Type B pancreatic cell (in vitro differentiated cells): ENCODE results near the gene USP5. TPM values are rescaled to one million over a fixed set of nuclear protein-coding genes. Genes with fewer than 3 reads are reported as not detected.

Experiments
- DNase-seq: peaks from one replicate; pipeline ENCODE4 v3.0.0; 2021; ENCODE audit warnings: mixed read lengths; ENCODE audit not compliant: unreplicated experiment; ENCODE audit errors: extremely low spot score
- H3K27ac Mint-ChIP-seq: 2 replicates; pipeline ENCODE4 v1.8.0; 2021; ENCODE audit warnings: mild to moderate bottlenecking, mixed read lengths
- H3K27me3 Mint-ChIP-seq: 2 replicates; pipeline ENCODE4 v1.8.0; 2021; ENCODE audit warnings: mixed read lengths
- H3K36me3 Mint-ChIP-seq: 2 replicates; pipeline ENCODE4 v1.8.0; 2021; ENCODE audit warnings: mixed read lengths
- H3K4me1 Mint-ChIP-seq: one replicate; pipeline ENCODE4 v1.8.0; 2021; ENCODE audit warnings: mixed read lengths; ENCODE audit not compliant: unreplicated experiment
- H3K4me3 Mint-ChIP-seq: 2 replicates; pipeline ENCODE4 v1.8.0; 2021; ENCODE audit warnings: mild to moderate bottlenecking, mixed read lengths
- H3K9me3 Mint-ChIP-seq: 2 replicates; pipeline ENCODE4 v1.8.0; 2021; ENCODE audit warnings: mixed read lengths
- total RNA-seq: library from RNA; stranded (reverse); gene quantifications from 2 replicates; pipeline ENCODE4 v1.2.1, GENCODE V29; 2021; ENCODE audit warnings: low replicate concordance
- TF ChIP-seq, protein P1 (sequence below): fragments of 200-600 bp; sonication (generic); conservative IDR thresholded peaks from 2 replicates; pipeline ENCODE4 v1.5.0; 2021; ENCODE audit warnings: antibody characterized with exemption, mild to moderate bottlenecking

USP5 gene
- total RNA-seq, 1 donor from 2014 or later = 121 TPM

DNA sequence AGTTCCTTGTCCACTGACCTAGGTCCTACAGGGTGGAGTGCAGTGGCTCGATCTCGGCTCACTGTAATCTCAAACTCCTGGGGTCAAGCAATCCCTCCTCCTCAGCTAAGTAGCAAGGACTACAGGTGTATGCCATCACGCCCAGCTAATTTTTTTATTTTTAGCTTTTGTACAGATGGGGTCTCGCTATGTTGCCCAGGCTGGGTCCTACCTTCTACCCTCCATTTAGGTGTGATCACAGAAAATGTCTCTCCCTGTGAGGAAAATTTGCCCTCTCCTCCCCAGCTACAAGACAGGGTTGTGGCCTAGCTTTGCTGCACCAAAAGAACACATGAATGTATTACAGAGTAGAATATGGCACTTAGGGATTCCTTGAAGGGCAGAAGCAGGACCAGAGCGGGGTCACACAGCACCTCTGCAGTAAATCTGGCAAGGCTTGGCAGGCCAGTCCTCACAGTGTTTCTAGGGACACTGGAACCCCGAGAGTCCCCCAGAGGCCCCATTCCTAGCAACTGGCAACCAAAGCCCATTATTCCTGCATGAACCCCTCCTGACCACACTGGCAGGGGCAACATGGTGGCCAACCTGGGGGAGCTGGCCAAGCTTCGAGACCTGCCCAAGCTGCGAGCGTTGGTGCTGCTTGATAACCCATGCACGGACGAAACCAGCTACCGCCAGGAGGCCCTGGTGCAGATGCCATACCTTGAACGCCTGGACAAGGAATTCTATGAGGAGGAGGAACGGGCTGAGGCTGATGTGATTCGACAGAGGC, 60.4 kb downstream of the USP5 start:
- no peak for DNase-seq
- peaks cover 7% of the 10 kb centered on the region for H3K36me3 Mint-ChIP-seq
- H3K27ac Mint-ChIP-seq = no peak overlapping the region
- H3K27me3 Mint-ChIP-seq = peaks cover 64% of the 10 kb centered on the region
- peak overlapping the region; percentile 79 for H3K4me3 Mint-ChIP-seq
- peaks cover 9% of the 10 kb centered on the region for H3K4me1 Mint-ChIP-seq
- TF ChIP-seq, protein P1, sequence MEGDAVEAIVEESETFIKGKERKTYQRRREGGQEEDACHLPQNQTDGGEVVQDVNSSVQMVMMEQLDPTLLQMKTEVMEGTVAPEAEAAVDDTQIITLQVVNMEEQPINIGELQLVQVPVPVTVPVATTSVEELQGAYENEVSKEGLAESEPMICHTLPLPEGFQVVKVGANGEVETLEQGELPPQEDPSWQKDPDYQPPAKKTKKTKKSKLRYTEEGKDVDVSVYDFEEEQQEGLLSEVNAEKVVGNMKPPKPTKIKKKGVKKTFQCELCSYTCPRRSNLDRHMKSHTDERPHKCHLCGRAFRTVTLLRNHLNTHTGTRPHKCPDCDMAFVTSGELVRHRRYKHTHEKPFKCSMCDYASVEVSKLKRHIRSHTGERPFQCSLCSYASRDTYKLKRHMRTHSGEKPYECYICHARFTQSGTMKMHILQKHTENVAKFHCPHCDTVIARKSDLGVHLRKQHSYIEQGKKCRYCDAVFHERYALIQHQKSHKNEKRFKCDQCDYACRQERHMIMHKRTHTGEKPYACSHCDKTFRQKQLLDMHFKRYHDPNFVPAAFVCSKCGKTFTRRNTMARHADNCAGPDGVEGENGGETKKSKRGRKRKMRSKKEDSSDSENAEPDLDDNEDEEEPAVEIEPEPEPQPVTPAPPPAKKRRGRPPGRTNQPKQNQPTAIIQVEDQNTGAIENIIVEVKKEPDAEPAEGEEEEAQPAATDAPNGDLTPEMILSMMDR = no peak
- H3K9me3 Mint-ChIP-seq = no peaks in the 10 kb centered on the region

DNA sequence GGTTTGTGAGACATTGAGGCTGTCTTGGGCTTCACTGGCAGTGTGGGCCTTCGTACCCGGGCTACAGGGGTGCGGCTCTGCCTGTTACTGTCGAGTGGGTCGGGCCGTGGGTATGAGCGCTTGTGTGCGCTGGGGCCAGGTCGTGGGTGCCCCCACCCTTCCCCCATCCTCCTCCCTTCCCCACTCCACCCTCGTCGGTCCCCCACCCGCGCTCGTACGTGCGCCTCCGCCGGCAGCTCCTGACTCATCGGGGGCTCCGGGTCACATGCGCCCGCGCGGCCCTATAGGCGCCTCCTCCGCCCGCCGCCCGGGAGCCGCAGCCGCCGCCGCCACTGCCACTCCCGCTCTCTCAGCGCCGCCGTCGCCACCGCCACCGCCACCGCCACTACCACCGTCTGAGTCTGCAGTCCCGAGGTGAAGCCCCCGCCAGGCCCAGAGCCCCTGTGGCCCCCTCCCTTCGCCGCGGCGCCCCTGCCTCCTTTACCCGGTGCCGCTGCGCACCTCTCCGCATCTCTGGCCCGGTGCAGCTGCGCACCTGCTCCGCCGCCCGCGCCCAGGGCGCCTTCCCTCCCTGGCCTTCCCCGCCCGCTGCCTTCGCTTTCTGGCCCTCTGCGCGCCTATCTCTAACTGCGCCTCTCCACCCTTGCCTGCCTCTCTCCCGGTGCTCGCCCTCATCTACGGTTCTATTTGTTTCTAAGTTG, 62.4 kb downstream of the USP5 start, which contains the start of gene ENO2:
TSS of gene ENO2 (plus strand) at position 335 of the 701 bp plus-strand sequence. CDS start 1,253 bp downstream, outside the sequence.
- TF ChIP-seq, protein P1 = no peak
- Mint-ChIP-seq H3K9me3 (no peaks in the 10 kb centered on the region), H3K27me3 (peaks cover 64% of the 10 kb centered on the region), H3K4me1 (peaks cover 9% of the 10 kb centered on the region), H3K4me3 (peak within 1 kb of the TSS; percentile 93), H3K27ac (peak within 1 kb of the TSS; percentile 81), H3K36me3 (peaks cover 4% of the 10 kb centered on the region)
- DNase-seq = no peak

DNA sequence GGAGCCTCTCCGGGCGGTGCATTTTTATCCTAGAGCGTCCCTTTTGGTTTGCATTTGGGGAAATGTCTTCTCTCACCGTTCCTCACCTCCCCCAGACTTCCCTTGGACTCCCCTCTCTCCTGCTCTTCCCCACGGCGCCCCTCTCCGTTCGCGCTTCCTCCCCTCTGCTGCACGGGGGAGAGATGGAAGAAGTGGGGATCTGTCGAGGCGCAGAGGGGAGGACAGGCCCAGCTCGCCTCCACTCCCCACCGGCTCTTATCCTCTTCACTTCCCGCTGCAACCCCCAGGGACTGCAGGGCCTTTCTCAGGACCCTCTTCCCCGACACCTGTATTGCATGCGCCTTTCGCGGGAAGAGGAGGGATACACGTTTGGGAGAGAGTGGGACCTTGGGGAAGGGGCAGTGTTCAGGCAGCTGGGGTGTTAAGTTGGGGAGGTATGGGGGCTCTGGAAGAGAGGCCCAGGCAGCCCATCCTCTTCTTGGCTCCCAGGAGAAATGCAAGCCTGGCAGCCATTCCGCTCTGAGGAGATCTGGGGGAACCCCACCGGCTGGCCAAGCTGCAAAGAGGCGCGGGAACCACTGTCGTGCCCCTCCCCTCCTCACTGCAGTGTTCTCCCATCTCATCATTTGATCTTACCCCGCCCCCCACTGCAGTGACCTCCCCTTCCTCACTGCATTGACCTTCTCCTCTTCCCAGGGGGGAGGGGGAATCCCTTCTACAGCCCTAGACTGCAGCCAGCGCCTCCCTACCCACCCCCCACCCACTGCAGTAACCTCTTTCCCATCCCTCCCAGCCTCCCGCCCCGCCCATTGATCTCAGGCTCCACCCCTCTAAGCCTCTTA, 63.2 kb downstream of the USP5 start:
- H3K27ac Mint-ChIP-seq = peak overlapping the region; percentile 81
- no peaks in the 10 kb centered on the region for H3K9me3 Mint-ChIP-seq
- TF ChIP-seq, protein P1 = no peak
- peaks cover 58% of the 10 kb centered on the region for H3K27me3 Mint-ChIP-seq
- H3K4me1 Mint-ChIP-seq = peaks cover 9% of the 10 kb centered on the region
- peaks cover 7% of the 10 kb centered on the region for H3K36me3 Mint-ChIP-seq
- peak overlapping the region; percentile 93 for H3K4me3 Mint-ChIP-seq
- DNase-seq = no peak

DNA sequence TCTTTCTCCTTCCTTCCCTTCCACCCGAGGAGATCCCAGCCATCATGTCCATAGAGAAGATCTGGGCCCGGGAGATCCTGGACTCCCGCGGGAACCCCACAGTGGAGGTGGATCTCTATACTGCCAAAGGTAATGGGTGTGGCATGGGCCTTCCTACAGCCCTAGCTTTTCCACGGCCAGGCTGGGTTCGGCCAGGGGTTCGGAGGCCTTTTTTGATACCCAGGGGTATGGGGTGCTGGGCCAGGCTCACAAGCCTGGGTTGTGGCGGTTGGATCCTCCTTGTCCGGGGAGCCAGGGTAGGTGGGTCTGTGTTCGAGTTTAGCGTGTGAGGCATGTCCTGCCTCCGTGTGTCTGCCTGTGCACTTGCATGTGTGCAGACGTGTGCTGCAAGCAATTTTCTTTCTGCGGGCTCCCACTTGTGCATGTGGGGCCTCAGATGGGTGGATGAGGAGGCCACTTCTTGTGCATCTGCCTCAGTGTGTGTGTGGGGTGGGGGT, 63.9 kb downstream of the USP5 start:
- H3K27ac Mint-ChIP-seq = no peak overlapping the region
- DNase-seq = no peak
- H3K4me1 Mint-ChIP-seq = peaks cover 9% of the 10 kb centered on the region
- H3K9me3 Mint-ChIP-seq = no peaks in the 10 kb centered on the region
- H3K27me3 Mint-ChIP-seq = peaks cover 56% of the 10 kb centered on the region
- TF ChIP-seq, protein P1 = no peak
- peak overlapping the region; percentile 93 for H3K4me3 Mint-ChIP-seq
- peaks cover 7% of the 10 kb centered on the region for H3K36me3 Mint-ChIP-seq

Other genes with a start within 250 kb of the USP5 start
- gene CHD4, start 244.8 kb upstream of the USP5 start, total RNA-seq = 270 and 289 TPM in 2 replicates
- 2.7 and 19.9 TPM in 2 replicates for gene LPAR5, start 216.2 kb upstream of the USP5 start, total RNA-seq
- 3.9 and 7.1 TPM in 2 replicates for gene ACRBP, start 204.7 kb upstream of the USP5 start, total RNA-seq
- 58.1 and 102 TPM in 2 replicates for gene ING4, start 189.0 kb upstream of the USP5 start, total RNA-seq
- 78.3 and 127 TPM in 2 replicates for gene ZNF384, start 162.8 kb upstream of the USP5 start, total RNA-seq
- 0.95 and 3.9 TPM in 2 replicates for gene PIANP, start 151.3 kb upstream of the USP5 start, total RNA-seq
- gene COPS7A, start 128.1 kb upstream of the USP5 start, total RNA-seq = 35.4 and 94.5 TPM in 2 replicates
- 187 and 371 TPM in 2 replicates for gene MLF2, start 99.0 kb upstream of the USP5 start, total RNA-seq
- 191 and 395 TPM in 2 replicates for gene PTMS, start 85.8 kb upstream of the USP5 start, total RNA-seq
- gene LAG3, start 79.6 kb upstream of the USP5 start, total RNA-seq = 0.52 and 2.6 TPM in 2 replicates
- gene CD4, start 62.6 kb upstream of the USP5 start, total RNA-seq = 0.64 and 0.65 TPM in 2 replicates
- gene GPR162, start 30.3 kb upstream of the USP5 start, total RNA-seq = 5.4 and 17.8 TPM in 2 replicates
- 40.7 and 66.0 TPM in 2 replicates for gene P3H3, start 23.7 kb upstream of the USP5 start, total RNA-seq
- gene GNB3, start 11.2 kb upstream of the USP5 start, total RNA-seq = 6.3 and 25.2 TPM in 2 replicates
- gene CDCA3, start 864 bp upstream of the USP5 start, total RNA-seq = 31.7 and 33.5 TPM in 2 replicates
- gene TPI1, start 15.4 kb downstream of the USP5 start, total RNA-seq = 565 and 954 TPM in 2 replicates
- gene SPSB2, start 21.2 kb downstream of the USP5 start, total RNA-seq = 6.5 and 13.9 TPM in 2 replicates
- 10.1 and 20.0 TPM in 2 replicates for gene LRRC23, start 52.7 kb downstream of the USP5 start, total RNA-seq
- 32.2 and 33.1 TPM in 2 replicates for gene ENO2, start 62.4 kb downstream of the USP5 start, total RNA-seq
- gene ATN1, start 75.8 kb downstream of the USP5 start, total RNA-seq = 131 and 139 TPM in 2 replicates
- not detected in 2 replicates for gene RNU7-1, start 91.7 kb downstream of the USP5 start, total RNA-seq
- gene C12orf57, start 91.9 kb downstream of the USP5 start, total RNA-seq = 220 and 275 TPM in 2 replicates
- gene PTPN6, start 99.2 kb downstream of the USP5 start, total RNA-seq = 15.6 and 61.0 TPM in 2 replicates
- gene PHB2, start 118.5 kb downstream of the USP5 start, total RNA-seq = 252 and 377 TPM in 2 replicates
- 46.5 and 108 TPM in 2 replicates for gene EMG1, start 118.8 kb downstream of the USP5 start, total RNA-seq
- 34.4 and 79.0 TPM in 2 replicates for gene LPCAT3, start 166.3 kb downstream of the USP5 start, total RNA-seq
- 2.7 and 3.1 TPM in 2 replicates for gene C1S, start 208.6 kb downstream of the USP5 start, total RNA-seq
- 5.4 and 6.5 TPM in 2 replicates for gene C1R, start 240.3 kb downstream of the USP5 start, total RNA-seq